Naive thymus-derived CD8-positive, alpha-beta T cell (primary cell): Measurements from ENCODE around the gene OPCML. TPM values are rescaled to one million over a fixed set of nuclear protein-coding genes. Genes with fewer than 3 reads are reported as not detected.

Source experiments
- ATAC-seq, 2 donors: fragments of 150-1000 bp; cut with Tn5 transposase in 1 of 2; sonication (Bioruptor Pico), chemical (Tn5 transposase) in 1 of 2; 1 replicate in 1 of 2; 2 replicates in 1 of 2; pipeline ENCODE4 v1.10.0; 2021; ENCODE audit warnings: mild to moderate bottlenecking in 2 of 2, moderate library complexity in 2 of 2
- POLR2A ChIA-PET: fragments of 350-600 bp; sonication (Branson Sonifier 250); formaldehyde crosslinking; loops from one replicate; lab custom pipeline; 2021; ENCODE audit warnings: antibody characterized with exemption; lab: Charles Lee
- DNase-seq, 10 donors: peaks; one replicate each; pipeline versions ENCODE4 v3.0.0 to v3.0.0-alpha.2; 2020 to 2022
- H3K27ac Mint-ChIP-seq, 10 donors: one replicate each; pipeline ENCODE4 v1.8.0; 2020 to 2022; ENCODE audit warnings: mild to moderate bottlenecking in 10 of 10, mixed read lengths in 10 of 10, moderate library complexity in 4 of 10, inconsistent platforms in 1 of 10
- H3K27me3 Mint-ChIP-seq, 5 donors: one replicate each; pipeline ENCODE4 v1.8.0; 2021 to 2022; ENCODE audit warnings: mixed read lengths in 5 of 5
- H3K36me3 Mint-ChIP-seq, 3 donors: one replicate each; pipeline ENCODE4 v1.8.0; 2020 to 2022; ENCODE audit warnings: mixed read lengths in 3 of 3, mild to moderate bottlenecking in 2 of 3, inconsistent platforms in 1 of 3
- H3K4me1 Mint-ChIP-seq, 4 donors: one replicate each; pipeline ENCODE4 v1.8.0; 2021 to 2022; ENCODE audit warnings: mixed read lengths in 4 of 4
- H3K4me3 Mint-ChIP-seq, 10 donors: one replicate each; pipeline ENCODE4 v1.8.0; 2020 to 2022; ENCODE audit warnings: mild to moderate bottlenecking in 10 of 10, mixed read lengths in 10 of 10, moderate library complexity in 6 of 10, inconsistent platforms in 1 of 10
- H3K9me3 Mint-ChIP-seq, 9 donors: one replicate each; pipeline ENCODE4 v1.8.0; 2020 to 2022; ENCODE audit warnings: mixed read lengths in 9 of 9, mild to moderate bottlenecking in 3 of 9, inconsistent platforms in 1 of 9, moderate library complexity in 1 of 9
- polyA plus RNA-seq, 3 donors: library from polyadenylated mRNA; unstranded; fragments of 300-500 nt; fragmentation: Illumina TruSeq; gene quantifications; one replicate each; pipeline ENCODE4 v1.2.3, GENCODE V29; 2021
- total RNA-seq, 8 experiments: library from RNA in 2 of 8; stranded (reverse) in 2 of 8; gene quantifications; one replicate each; pipeline ENCODE4 v1.2.3 and lab custom pipeline; 2021 to 2026

OPCML gene
- total and polyA plus RNA-seq, 5 experiments from 2014 or later: not detected

DNA sequence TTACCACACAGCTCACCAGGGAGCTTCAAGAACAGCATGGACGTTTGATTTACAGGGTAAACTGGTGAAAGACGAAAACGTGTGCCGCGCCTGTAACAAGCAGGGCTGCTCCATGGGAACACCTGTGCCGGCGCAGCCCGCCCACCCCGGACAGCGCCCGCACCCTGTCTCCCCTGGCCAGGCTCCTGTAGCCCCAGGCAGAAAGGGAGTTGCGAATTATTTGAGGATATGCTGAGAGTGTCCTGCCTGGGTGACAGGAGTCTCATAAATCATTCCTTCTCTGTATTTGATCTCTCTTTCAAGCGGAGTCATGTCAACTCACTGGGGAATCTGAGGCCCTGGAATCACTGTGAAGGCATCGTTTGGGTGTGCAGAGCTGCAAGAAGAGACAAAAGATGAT is 804.3 kb downstream of the OPCML start:
- no peak for ATAC-seq
- peaks cover 0 to 6% (median 0%) of the 10 kb centered on the region in 9 donors for H3K9me3 Mint-ChIP-seq
- peaks cover 0 to 4% (median 0%) of the 10 kb centered on the region in 3 donors for H3K36me3 Mint-ChIP-seq
- no peak for DNase-seq
- H3K4me1 Mint-ChIP-seq: peaks cover 2 to 5% (median 3%) of the 10 kb centered on the region in 4 donors
- H3K27ac Mint-ChIP-seq: no peak overlapping the region
- POLR2A ChIA-PET: no interaction called here
- no peak overlapping the region for H3K4me3 Mint-ChIP-seq
- H3K27me3 Mint-ChIP-seq: peaks cover 0 to 2% (median 0%) of the 10 kb centered on the region in 5 donors

DNA sequence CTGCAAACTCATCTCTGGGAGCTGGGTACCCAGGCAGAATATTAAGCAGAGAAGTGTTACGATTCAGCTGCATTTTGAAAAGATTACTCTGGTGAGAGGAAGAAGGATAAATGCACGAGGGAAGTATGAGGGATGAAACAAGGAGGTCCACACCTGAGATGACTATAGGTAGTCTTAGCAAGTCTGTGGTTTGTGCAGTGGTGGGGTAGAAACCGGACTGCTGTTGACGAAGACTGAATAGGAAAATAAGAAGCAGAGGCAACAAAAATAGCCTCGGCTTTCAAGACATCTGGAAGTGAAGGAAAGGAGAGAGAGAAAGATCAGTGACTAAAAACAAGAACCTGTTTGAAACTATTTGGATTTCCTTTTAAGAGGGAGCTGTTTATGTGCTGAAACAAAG is 810.8 kb downstream of the OPCML start:
- POLR2A ChIA-PET: no interaction called here
- Mint-ChIP-seq H3K27ac (peak overlapping the region in 2 of 10 donors; percentile 2 to 72), H3K4me3 (no peak overlapping the region), H3K9me3 (peaks cover 0 to 4% (median 0%) of the 10 kb centered on the region in 9 donors), H3K4me1 (peaks cover 22 to 45% (median 31%) of the 10 kb centered on the region in 4 donors), H3K36me3 (peaks cover 0 to 4% (median 0%) of the 10 kb centered on the region in 3 donors), H3K27me3 (no peaks in the 10 kb centered on the region)
- no peak for DNase-seq
- ATAC-seq: no peak

DNA sequence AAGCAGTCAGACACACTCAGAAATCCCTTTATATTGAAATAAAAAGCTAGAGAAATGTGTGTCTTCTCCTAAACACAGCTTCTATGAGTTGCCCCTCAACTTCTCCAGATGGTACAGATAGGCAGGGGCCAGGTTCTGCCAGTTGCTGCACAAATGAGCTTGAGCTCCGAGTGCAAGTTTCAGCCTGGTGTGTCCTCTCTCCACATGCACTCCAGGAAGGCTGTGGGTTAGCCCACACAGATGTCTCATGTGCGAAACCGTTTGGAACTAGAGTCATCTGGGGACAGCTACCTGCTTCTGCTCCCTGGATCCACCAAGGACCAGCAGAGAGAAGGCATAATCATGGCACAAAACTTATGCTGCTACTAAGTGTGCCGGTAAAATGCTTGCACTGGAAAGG is 812.6 kb downstream of the OPCML start:
- ATAC-seq (no peak), DNase-seq (no peak)
- peak overlapping the region in 7 of 10 donors; percentile 35 to 92 (median 90) for H3K27ac Mint-ChIP-seq
- peaks cover 22 to 45% (median 31%) of the 10 kb centered on the region in 4 donors for H3K4me1 Mint-ChIP-seq
- H3K4me3 Mint-ChIP-seq: peak overlapping the region in 9 of 10 donors; percentile 55 to 91 (median 80)
- POLR2A ChIA-PET: no interaction called here
- H3K36me3 Mint-ChIP-seq: no peaks in the 10 kb centered on the region
- peaks cover 0 to 4% (median 0%) of the 10 kb centered on the region in 9 donors for H3K9me3 Mint-ChIP-seq
- H3K27me3 Mint-ChIP-seq: no peaks in the 10 kb centered on the region

DNA sequence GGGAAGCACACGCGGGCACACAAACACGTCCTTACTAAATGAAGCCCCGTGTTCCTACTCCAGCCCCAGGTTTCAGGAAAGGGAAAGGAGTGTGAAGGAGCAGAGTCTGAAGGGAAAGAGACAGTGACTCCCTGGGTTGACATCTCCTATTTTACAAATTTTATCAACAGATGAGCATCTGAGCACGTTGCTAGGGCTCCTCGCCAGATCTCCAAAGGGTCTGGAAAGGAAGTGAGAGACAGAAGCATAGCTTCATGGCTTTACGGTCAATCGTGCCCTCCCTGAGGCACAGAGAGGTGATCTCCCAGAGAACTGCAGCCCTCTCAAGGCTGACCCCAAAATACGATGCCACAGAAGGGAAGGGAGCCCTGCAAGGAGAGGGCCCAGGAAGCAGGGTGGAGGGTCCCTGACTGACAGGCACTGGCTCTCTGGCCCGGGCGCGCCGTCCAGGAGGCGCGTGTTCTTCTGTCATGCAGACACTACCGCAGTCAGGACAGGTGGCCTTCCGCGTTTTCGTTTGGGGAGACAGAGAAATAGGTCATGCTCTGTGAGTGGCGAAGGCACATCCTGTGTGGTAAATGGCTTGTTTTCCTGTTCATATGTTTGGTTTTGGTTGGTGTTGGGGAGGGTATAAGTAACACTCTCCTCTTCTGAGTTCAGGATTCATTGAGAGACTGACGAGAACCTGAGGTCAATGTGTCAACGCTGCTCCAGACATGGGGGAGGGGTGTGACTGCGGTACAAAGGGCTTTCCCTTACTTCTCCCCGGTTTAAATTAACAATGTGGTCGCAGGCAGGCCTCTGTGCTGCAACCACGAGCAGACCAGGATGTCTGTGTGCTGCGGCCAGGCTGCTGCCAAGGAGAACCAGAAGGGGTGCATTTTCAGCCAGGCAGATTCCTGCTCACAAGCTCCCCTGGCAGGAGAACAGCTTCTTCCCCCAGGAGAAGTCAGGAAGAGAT is 813.3 kb downstream of the OPCML start:
- H3K27ac Mint-ChIP-seq: peak overlapping the region; percentile 69 to 92 (median 88)
- peak; percentile 81 to 90 for ATAC-seq
- POLR2A ChIA-PET: no interaction called here

DNA sequence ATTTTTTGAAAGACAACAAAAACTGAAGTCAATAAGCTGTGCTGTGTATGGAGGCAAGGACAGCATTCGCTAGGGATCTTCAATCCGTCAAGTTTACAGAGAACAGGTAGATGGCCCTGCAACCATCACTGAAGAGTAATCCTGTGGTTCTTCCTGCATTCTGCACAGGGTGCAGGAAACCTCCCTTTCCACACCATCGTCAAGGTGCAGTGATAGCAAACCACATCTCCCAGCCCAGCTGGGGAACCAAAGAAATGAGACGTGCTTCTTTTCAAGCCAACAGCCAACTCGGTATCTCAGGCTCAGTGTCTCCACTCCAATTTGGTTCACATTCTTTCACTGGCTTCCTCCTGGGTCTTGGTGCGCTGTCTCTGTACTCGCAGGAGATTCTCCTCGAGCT is 814.5 kb downstream of the OPCML start:
- peaks cover 0 to 4% (median 0%) of the 10 kb centered on the region in 9 donors for H3K9me3 Mint-ChIP-seq
- no peaks in the 10 kb centered on the region for H3K27me3 Mint-ChIP-seq
- POLR2A ChIA-PET: interaction anchor here (0.6 kb wide), 1 partner anchor 50 kb away, joined by 3 read pairs; no protein-coding TSS in a partner anchor
- ATAC-seq (no peak), DNase-seq (no peak)
- H3K4me1 Mint-ChIP-seq: peaks cover 22 to 41% (median 31%) of the 10 kb centered on the region in 4 donors
- H3K36me3 Mint-ChIP-seq: no peaks in the 10 kb centered on the region
- H3K27ac Mint-ChIP-seq: peak overlapping the region in 4 of 10 donors; percentile 49 to 90 (median 70)
- H3K4me3 Mint-ChIP-seq: peak overlapping the region in 4 of 10 donors; percentile 49 to 88 (median 68)

More for the DNA sequence above, 813.3 kb downstream of the OPCML start:
- Mint-ChIP-seq H3K27me3 (no peaks in the 10 kb centered on the region), H3K9me3 (peaks cover 0 to 4% (median 0%) of the 10 kb centered on the region in 9 donors), H3K4me3 (peak overlapping the region; percentile 55 to 91 (median 78)), H3K36me3 (no peaks in the 10 kb centered on the region), H3K4me1 (peaks cover 22 to 45% (median 31%) of the 10 kb centered on the region in 4 donors)
- DNase-seq: peak; percentile 2 to 68 (median 27)

DNA sequence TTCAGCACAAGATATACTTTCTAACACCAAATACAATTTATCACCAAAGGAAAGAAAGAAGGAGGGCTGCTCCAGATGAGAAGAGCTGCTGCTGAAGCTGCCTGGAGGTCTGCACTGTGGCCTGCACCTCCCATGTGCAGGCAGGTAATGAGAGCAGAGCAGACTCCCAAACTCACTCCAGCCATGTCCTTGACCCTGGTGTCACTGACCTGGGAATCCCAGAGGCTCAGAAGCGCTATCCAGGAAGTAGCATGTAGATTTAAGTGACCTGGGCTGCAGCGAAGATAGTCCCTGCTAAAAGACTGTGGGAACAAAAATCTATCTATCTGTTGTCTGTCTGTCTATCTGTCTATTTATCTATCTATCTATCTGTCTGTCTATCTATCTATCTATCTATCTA is 816.3 kb downstream of the OPCML start:
- H3K4me1 Mint-ChIP-seq: peaks cover 14 to 34% (median 28%) of the 10 kb centered on the region in 4 donors
- H3K9me3 Mint-ChIP-seq: peaks cover 0 to 1% (median 0%) of the 10 kb centered on the region in 9 donors
- no peak overlapping the region for H3K4me3 Mint-ChIP-seq
- peak overlapping the region in 3 of 10 donors; percentile 28 to 49 (median 45) for H3K27ac Mint-ChIP-seq
- DNase-seq: no peak
- POLR2A ChIA-PET: no interaction called here
- ATAC-seq: no peak
- H3K36me3 Mint-ChIP-seq: no peaks in the 10 kb centered on the region
- H3K27me3 Mint-ChIP-seq: no peaks in the 10 kb centered on the region

DNA sequence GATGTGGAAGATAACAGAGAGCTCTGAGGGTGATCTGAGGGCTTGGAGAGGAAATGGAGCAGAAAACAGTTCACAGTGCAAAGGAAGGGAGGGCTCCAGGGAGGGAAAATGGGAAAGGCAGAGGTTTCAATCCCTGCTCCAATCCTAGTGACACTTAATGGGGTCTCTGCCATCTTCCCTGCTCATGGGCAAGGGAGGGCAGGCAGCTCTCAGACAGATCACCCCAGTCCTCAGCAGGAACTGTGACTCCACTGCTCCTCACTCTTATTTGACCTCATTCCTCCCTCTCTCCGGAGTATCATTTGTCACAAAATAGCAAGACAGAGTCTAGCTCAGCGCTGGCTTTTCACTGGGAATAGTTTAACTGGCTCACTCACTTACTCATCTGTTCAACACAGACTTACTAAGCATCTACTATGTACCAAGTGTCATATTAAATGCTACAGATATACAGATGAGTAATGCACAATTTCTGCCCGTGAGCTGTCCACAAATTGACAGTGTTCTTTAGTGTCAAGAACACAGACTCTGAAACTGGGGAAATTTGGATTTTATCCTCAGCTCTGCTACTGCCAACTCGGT is 817.4 kb downstream of the OPCML start:
- no peaks in the 10 kb centered on the region for H3K36me3 Mint-ChIP-seq
- no peak overlapping the region for H3K4me3 Mint-ChIP-seq
- DNase-seq (no peak), ATAC-seq (no peak)
- H3K27me3 Mint-ChIP-seq: no peaks in the 10 kb centered on the region
- no peak overlapping the region for H3K27ac Mint-ChIP-seq
- peaks cover 0 to 1% (median 0%) of the 10 kb centered on the region in 9 donors for H3K9me3 Mint-ChIP-seq
- H3K4me1 Mint-ChIP-seq: peaks cover 14 to 27% (median 23%) of the 10 kb centered on the region in 4 donors
- POLR2A ChIA-PET: no interaction called here

DNA sequence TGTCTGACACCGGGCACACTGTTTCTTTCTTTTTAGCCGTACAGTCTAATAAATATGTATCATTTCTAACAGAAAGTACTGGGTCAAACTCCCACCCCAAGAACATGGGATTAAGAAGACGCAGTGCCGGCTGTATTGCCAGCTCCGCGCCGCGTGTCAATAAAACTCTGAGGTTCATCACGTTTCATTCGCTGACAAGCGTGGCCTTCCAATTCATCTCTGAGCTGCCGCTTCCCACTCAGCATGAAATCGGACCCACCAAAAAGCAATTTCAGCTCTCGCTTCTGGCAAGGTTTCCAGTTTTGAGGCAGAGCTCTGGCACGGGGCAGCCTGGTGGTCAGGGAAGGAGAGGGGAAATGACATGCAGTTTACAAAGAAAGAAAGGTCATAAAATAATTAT is 819.8 kb downstream of the OPCML start:
- POLR2A ChIA-PET: no interaction called here
- Mint-ChIP-seq H3K36me3 (no peaks in the 10 kb centered on the region), H3K27me3 (no peaks in the 10 kb centered on the region), H3K9me3 (peaks cover 0 to 1% (median 0%) of the 10 kb centered on the region in 9 donors), H3K4me1 (peaks cover 0 to 2% (median 0%) of the 10 kb centered on the region in 4 donors), H3K4me3 (no peak overlapping the region), H3K27ac (no peak overlapping the region)
- no peak for ATAC-seq
- no peak for DNase-seq

DNA sequence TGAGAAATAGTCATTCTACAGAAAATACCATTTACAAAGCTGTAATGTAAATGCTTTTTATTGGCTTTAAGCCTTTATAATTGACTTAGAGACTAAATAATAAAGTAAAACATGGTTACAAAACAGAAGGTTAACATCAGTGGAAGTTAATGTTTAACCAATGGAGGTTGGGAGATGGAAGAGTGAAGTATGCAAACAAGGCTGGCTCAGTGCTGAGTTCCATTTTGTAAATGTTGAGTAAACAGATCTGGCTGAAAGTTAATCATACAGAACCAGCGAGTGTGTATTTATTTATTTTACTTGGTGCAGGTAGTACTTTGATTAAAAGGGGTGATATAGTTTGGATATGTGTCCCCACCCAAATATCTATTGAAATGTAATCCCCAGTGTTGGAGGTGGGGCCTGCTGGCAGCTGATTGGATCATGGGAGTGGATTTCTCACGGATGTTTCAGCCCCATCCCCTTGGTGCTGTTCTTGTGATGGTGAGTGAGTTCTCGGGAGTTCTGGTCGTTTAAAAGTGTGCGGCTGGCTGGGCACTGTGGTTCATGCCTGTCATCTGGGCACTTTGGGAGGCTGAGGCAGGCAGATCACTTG is 827.4 kb downstream of the OPCML start:
- H3K9me3 Mint-ChIP-seq: peaks cover 8 to 35% (median 19%) of the 10 kb centered on the region in 9 donors
- ATAC-seq (no peak), DNase-seq (no peak)
- POLR2A ChIA-PET: no interaction called here
- H3K4me1 Mint-ChIP-seq: no peaks in the 10 kb centered on the region
- no peak overlapping the region for H3K27ac Mint-ChIP-seq
- no peak overlapping the region for H3K4me3 Mint-ChIP-seq
- H3K27me3 Mint-ChIP-seq: peaks cover 0 to 11% (median 0%) of the 10 kb centered on the region in 5 donors
- H3K36me3 Mint-ChIP-seq: peaks cover 0 to 25% (median 0%) of the 10 kb centered on the region in 3 donors

DNA sequence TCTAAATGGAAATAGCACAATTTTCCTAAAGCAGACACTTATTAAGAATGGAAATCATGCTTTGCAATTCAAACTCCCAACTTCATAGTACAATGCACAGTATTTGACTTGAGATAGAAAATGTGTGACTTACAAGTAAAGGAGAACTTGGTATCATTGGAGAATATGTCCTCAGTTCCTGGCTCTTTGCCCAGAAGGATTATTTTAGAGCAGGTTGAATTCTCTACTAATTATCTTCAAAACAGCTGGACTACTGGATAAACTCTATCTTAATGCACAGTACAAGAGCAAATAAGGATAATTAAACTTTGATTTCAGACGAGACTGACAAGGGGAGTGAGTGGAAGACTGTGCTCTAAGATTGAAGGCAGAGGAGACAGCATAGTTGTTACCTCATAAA is 839.4 kb downstream of the OPCML start:
- Mint-ChIP-seq H3K4me1 (no peaks in the 10 kb centered on the region), H3K27me3 (no peaks in the 10 kb centered on the region), H3K36me3 (no peaks in the 10 kb centered on the region), H3K27ac (no peak overlapping the region), H3K4me3 (no peak overlapping the region), H3K9me3 (peaks cover 0 to 2% (median 0%) of the 10 kb centered on the region in 9 donors)
- no peak for ATAC-seq
- POLR2A ChIA-PET: no interaction called here
- DNase-seq: no peak

DNA sequence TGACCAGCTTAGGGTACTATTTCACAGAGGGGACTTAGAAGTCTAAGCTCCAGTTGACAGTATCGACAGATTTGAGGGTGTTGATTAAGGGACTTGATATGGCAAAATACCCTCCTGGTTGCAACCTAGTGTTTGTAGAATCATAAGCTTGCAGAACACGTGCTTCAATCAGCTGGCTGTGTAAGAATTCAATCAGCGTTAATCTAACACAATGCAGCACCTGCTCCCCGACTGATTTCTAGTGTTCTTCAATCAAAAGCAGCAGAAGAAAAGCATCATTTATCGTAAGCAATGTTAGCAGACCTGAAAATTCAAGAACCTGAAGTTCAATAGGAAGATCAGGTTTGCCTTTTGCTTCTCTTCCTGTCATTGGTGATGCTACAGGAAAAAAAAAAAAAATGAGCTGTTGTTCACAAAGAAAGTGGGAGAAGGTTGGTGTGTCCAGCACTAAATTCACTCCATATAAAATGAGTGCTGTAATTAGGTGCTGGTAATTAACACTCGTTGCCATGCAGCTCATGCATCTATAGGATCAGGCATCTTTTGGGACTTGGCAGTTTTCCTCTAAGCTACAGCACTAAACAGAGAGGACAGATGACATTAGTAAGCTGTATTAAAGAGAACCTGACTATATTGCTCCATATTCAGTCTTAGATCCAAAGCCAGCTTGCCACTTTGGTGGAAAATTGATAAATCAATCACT is 840.3 kb downstream of the OPCML start:
- H3K27ac Mint-ChIP-seq: no peak overlapping the region
- DNase-seq: no peak
- no peaks in the 10 kb centered on the region for H3K4me1 Mint-ChIP-seq
- POLR2A ChIA-PET: no interaction called here
- no peaks in the 10 kb centered on the region for H3K36me3 Mint-ChIP-seq
- no peaks in the 10 kb centered on the region for H3K27me3 Mint-ChIP-seq
- H3K4me3 Mint-ChIP-seq: no peak overlapping the region
- peaks cover 0 to 2% (median 0%) of the 10 kb centered on the region in 9 donors for H3K9me3 Mint-ChIP-seq
- no peak for ATAC-seq

DNA sequence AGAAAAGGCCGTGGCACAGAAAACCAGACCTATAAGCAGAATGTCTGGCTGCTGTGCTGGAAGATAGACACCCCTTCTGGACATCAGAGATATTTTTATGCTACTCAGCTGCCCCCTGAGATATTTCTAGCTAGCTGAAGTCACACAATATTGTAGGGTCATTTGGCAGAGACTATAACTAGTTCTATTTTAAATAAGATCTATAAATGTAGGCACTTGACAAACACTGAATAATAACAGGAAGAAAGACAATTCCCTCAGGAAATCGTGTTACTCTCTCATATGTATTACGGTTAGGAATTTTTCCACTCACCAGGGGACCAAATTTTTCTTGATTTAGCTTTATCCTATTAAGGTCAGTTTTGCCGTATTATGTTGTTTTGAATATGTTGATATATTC is 845.4 kb downstream of the OPCML start:
- Mint-ChIP-seq H3K27ac (no peak overlapping the region), H3K27me3 (no peaks in the 10 kb centered on the region), H3K36me3 (no peaks in the 10 kb centered on the region), H3K9me3 (peaks cover 0 to 2% (median 0%) of the 10 kb centered on the region in 9 donors), H3K4me1 (peaks cover 1 to 14% (median 5%) of the 10 kb centered on the region in 4 donors), H3K4me3 (no peak overlapping the region)
- DNase-seq (no peak), ATAC-seq (no peak)
- POLR2A ChIA-PET: no interaction called here
